ENCODE measurements around the gene RAPGEF1. TPM values are rescaled to one million over a fixed set of nuclear protein-coding genes. Genes with fewer than 3 reads are reported as not detected.

The RAPGEF1 gene
- total and polyA plus RNA-seq, 9 of the 15 experiments (the other 6 are each of a cell fraction or from before 2014, with no cell fraction given) = 0.06 to 44.1 (median 19.9) TPM

- TF ChIP-seq, protein P1, sequence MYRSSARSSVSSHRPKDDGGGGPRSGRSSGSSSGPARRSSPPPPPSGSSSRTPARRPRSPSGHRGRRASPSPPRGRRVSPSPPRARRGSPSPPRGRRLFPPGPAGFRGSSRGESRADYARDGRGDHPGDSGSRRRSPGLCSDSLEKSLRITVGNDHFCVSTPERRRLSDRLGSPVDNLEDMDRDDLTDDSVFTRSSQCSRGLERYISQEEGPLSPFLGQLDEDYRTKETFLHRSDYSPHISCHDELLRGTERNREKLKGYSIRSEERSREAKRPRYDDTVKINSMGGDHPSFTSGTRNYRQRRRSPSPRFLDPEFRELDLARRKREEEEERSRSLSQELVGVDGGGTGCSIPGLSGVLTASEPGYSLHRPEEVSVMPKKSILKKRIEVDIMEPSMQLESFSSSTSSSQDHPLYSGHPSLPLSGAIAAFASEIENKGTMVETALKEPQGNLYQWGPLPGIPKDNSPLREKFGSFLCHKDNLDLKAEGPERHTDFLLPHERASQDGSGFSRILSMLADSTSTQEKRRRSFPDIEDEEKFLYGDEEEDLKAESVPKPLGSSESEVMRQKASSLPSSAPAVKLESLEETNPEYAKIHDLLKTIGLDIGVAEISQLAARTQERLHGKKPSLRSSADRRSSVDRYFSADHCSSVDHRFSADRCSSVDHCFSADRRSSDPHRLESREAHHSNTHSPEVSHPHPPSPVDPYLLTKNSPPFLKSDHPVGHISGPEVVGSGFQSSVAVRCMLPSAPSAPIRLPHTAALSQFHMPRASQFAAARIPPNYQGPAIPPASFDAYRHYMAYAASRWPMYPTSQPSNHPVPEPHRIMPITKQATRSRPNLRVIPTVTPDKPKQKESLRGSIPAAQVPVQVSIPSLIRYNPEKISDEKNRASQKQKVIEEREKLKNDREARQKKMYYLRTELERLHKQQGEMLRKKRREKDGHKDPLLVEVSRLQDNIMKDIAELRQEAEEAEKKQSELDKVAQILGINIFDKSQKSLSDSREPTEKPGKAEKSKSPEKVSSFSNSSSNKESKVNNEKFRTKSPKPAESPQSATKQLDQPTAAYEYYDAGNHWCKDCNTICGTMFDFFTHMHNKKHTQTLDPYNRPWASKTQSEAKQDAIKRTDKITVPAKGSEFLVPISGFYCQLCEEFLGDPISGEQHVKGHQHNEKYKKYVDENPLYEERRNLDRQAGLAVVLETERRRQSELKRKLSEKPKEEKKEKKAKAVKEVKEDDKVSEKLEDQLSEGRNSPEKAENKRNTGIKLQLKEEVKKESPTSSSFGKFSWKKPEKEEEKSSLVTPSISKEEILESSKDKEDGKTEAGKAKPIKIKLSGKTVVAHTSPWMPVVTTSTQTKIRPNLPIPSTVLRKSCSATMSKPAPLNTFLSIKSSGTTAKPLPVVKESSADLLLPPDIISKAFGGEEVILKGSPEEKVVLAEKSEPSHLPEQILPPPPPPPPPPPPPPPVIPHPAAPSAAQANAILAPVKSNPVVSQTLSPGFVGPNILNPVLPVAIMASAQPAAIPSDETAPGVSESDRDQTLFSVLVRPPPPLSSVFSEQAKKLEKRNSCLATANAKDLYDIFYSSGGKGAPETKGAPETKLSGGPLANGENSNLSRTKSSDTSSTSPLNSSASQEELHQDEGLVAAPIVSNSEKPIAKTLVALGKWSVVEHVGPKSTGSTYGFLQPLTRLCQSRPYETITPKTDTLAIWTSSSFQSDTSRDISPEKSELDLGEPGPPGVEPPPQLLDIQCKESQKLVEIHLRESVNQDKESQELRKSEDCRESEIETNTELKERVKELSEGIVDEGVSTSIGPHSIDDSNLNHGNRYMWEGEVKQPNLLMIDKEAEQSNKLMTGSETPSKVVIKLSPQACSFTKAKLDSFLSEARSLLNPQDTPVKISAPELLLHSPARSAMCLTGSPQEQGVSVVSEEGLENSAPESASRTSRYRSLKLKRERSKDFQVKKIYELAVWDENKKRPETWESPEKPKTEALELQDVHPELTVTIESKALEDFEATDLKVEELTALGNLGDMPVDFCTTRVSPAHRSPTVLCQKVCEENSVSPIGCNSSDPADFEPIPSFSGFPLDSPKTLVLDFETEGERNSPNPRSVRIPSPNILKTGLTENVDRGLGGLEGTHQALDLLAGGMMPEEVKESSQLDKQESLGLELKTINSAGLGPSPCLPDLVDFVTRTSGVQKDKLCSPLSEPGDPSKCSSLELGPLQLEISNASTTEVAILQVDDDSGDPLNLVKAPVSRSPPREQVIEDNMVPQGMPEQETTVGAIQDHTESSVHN (IDR thresholded peaks at IDR 0.05; ENCODE audit: borderline replicate concordance in 1 of 2, low read depth in 1 of 2) = no peak
- TF ChIP-seq GTF2E2 (tag; IDR thresholded peaks at IDR 0.05) = no peak
These were observed 130.6 kb downstream of the RAPGEF1 start (continued) for GRCh38 chr9:131609099-131609830.
